Adrenal gland (tissue), 12 donors: ENCODE measurements around the gene MARCHF2. TPM values are rescaled to one million over a fixed set of nuclear protein-coding genes. Genes with fewer than 3 reads are reported as not detected.
A peak's percentile ranks its signal among the peaks of the same experiment; 100 is the strongest.

Source experiments
- DNase-seq, 7 donors: peaks; one replicate each; pipeline ENCODE4 v3.0.0-alpha.2; 2019 to 2020
- H3K27ac ChIP-seq, 5 donors: fragments of 200-600 bp; sonication (generic) in 4 of 5; 1 replicate in 3 of 5; 2 replicates in 2 of 5; pipeline versions ENCODE4 v1.5.1 to v1.8.0; 2016 to 2020; ENCODE audit warnings: mild to moderate bottlenecking in 1 of 5
- H3K27me3 ChIP-seq: fragments of 200-600 bp; 2 replicates; pipeline ENCODE4 v1.8.0; 2021
- H3K36me3 ChIP-seq, 2 donors: fragments of 200-600 bp; replicated peaks in 1 of 2; 1 replicate in 1 of 2; 2 replicates in 1 of 2; pipeline versions ENCODE4 v1.5.1 to v1.8.0; 2018 to 2022
- H3K4me1 ChIP-seq, 2 donors: fragments of 200-600 bp; replicated peaks in 1 of 2; 1 replicate in 1 of 2; 2 replicates in 1 of 2; pipeline versions ENCODE4 v1.5.1 to v1.8.0; 2018 to 2021
- H3K4me3 ChIP-seq, 4 donors: fragments of 200-600 bp; sonication (generic) in 3 of 4; one replicate each; pipeline ENCODE4 v1.5.1; 2016 to 2018
- H3K9me3 ChIP-seq, 3 donors: fragments of 200-600 bp; sonication (generic) in 1 of 3; replicated peaks in 1 of 3; 1 replicate in 2 of 3; 2 replicates in 1 of 3; pipeline versions ENCODE4 v1.5.1 to v1.8.0; 2016 to 2021
- POLR2A ChIP-seq, 2 donors: fragments of 450-650 bp; IDR thresholded peaks; one replicate each; pipeline ENCODE4 v1.6.1; 2017; ENCODE audit warnings: antibody characterized with exemption in 2 of 2, mild to moderate bottlenecking in 2 of 2, moderate library complexity in 1 of 2
- WGBS, 4 donors: extraction: QIAGEN DNeasy Blood & Tissue Kit in 2 of 4; methylation state at CpG; one replicate each; pipeline versions ENCODE4 v1.1.5 to v1.1.7; 2013 to 2017; 5-methylcytosine and 5-hydroxymethylcytosine counted together
- intact Hi-C, 2 donors: fragments of 100-400 bp; cut with DNase I; formaldehyde crosslinking; loops; one replicate each; pipeline versions ENCODE4 v1.14.1 to v1.15.0; 2022 to 2023
- polyA plus RNA-seq, 3 donors: library from polyadenylated mRNA; stranded (reverse); fragments of 200-250 nt in 2 of 3; fragments of 350-450 nt in 1 of 3; fragmentation: Illumina TruSeq in 1 of 3; extraction: RNeasy Lipid Tissue Mini Kit (QIAGEN cat#74804) in 1 of 3; gene quantifications; one replicate each; pipeline ENCODE4 v1.2.3, GENCODE V29; 2013 to 2014
- total RNA-seq, 9 donors: library from RNA; depleted of rRNA in 4 of 9; stranded (reverse); fragments of >200 nt in 4 of 9; fragments of 120-200 nt in 1 of 9; fragmentation: NEBNext Ultra II Directional in 1 of 9; extraction: Animal tissue kit (Norgen Biotek cat#: 25700) in 1 of 9; gene quantifications; one replicate each; pipeline versions ENCODE4 v1.1.0 to v1.2.4, GENCODE V29; 2013 to 2023
- TF ChIP-seq, protein P1 (sequence below), 6 experiments: fragments of 450-650 bp in 4 of 6; fragments of 200-600 bp in 2 of 6; sonication (generic) in 1 of 6; IDR thresholded peaks; 1 replicate in 5 of 6; 2 replicates in 1 of 6; pipeline versions ENCODE4 v1.5.1 to v1.8.0; 2016 to 2021; ENCODE audit warnings: antibody characterized with exemption in 6 of 6, mild to moderate bottlenecking in 2 of 6, moderate library complexity in 1 of 6
- donor health status: healthy with polysubstance abuse.
- donor health status: Bipolar disorder and iron deficiency.
- donor health status: DM: yes; HTN: yes; CAD: no.
- donor health status: DM: no; HTN: no; CAD: no.
- donor health status: DM: no; HTN: no; CAD: no.
- donor health status: DM: yes; HTN: yes; CAD: no.

MARCHF2 gene
- total and polyA plus RNA-seq, 12 donors, result 13.1 to 200 (median 45.8) TPM

- Histone ChIP-seq H3K27me3 (no peaks in the 10 kb centered on the region), H3K36me3 (no peaks in the 10 kb centered on the region), H3K4me3 (no peak overlapping the region), H3K9me3 (no peaks in the 10 kb centered on the region), H3K4me1 (peaks cover 35 to 68% of the 10 kb centered on the region in 2 donors), H3K27ac (peak overlapping the region in 3 of 5 donors; percentile 52 to 100 (median 71))
- peak in 1 of 7 donors; percentile 51 for DNase-seq
- intact Hi-C loops, result no loop called here
- TF ChIP-seq POLR2A (IDR thresholded peaks at IDR 0.05), result no peak
- TF ChIP-seq, protein P1, sequence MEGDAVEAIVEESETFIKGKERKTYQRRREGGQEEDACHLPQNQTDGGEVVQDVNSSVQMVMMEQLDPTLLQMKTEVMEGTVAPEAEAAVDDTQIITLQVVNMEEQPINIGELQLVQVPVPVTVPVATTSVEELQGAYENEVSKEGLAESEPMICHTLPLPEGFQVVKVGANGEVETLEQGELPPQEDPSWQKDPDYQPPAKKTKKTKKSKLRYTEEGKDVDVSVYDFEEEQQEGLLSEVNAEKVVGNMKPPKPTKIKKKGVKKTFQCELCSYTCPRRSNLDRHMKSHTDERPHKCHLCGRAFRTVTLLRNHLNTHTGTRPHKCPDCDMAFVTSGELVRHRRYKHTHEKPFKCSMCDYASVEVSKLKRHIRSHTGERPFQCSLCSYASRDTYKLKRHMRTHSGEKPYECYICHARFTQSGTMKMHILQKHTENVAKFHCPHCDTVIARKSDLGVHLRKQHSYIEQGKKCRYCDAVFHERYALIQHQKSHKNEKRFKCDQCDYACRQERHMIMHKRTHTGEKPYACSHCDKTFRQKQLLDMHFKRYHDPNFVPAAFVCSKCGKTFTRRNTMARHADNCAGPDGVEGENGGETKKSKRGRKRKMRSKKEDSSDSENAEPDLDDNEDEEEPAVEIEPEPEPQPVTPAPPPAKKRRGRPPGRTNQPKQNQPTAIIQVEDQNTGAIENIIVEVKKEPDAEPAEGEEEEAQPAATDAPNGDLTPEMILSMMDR (IDR thresholded peaks at IDR 0.05), result no peak
- 85 to 97% (median 90%) methylated on average over 4 to 8 of the region's 8 CpGs for WGBS, 4 donors
Observed at GRCh38 chr19:8393871-8394250, 19.2 kb upstream of the MARCHF2 start.

GRCh38 chr19:8395621-8396082 lies 17.5 kb upstream of the MARCHF2 start:
- Histone ChIP-seq H3K9me3 (no peaks in the 10 kb centered on the region), H3K36me3 (peaks cover 0 to 13% of the 10 kb centered on the region in 2 donors), H3K27ac (peak overlapping the region in 1 of 5 donors; percentile 36), H3K4me1 (peaks cover 35 to 63% of the 10 kb centered on the region in 2 donors), H3K27me3 (no peaks in the 10 kb centered on the region), H3K4me3 (no peak overlapping the region)
- no peak for DNase-seq
- WGBS, 4 donors, result 88 to 98% (median 91%) methylated on average over 4 to 14 of the region's 14 CpGs
- TF ChIP-seq POLR2A (IDR thresholded peaks at IDR 0.05), result no peak
- TF ChIP-seq, protein P1 (IDR thresholded peaks at IDR 0.05), result no peak
- intact Hi-C loops, result loop anchor here (2.0 to 5.0 kb wide), 2 partner anchors 38 to 41 kb away; no protein-coding TSS in a partner anchor

DNA sequence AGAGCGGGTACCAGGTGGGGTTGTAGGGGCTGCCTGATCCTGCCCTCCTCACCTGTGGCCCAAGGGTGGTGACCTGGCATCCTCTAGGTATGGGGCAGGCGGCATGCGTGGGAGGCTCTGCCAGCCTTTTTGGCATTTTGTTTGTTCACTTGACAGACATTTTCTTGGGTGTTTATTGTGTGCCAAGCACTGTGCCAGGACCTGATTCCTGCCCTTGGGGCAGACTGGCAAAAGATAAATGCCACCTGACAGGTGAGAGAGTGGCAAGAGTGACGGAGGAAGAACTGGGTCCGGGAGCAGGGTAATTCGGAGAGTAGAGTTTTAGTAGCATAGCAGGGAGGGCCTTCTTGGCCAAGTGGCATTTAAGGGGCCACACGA lies 16.9 kb upstream of the MARCHF2 start:
- Histone ChIP-seq H3K27me3 (no peaks in the 10 kb centered on the region), H3K27ac (no peak overlapping the region), H3K9me3 (no peaks in the 10 kb centered on the region), H3K36me3 (peaks cover 0 to 15% of the 10 kb centered on the region in 2 donors), H3K4me1 (peaks cover 31 to 60% of the 10 kb centered on the region in 2 donors), H3K4me3 (no peak overlapping the region)
- WGBS, 4 donors, result 90 to 95% (median 92%) methylated on average over 7 of the region's 7 CpGs
- TF ChIP-seq, protein P1 (IDR thresholded peaks at IDR 0.05), result no peak
- TF ChIP-seq POLR2A (IDR thresholded peaks at IDR 0.05), result no peak
- intact Hi-C loops, result loop anchor here (2.0 to 5.0 kb wide), 2 partner anchors 39 to 41 kb away; no protein-coding TSS in a partner anchor
- no peak for DNase-seq

DNA sequence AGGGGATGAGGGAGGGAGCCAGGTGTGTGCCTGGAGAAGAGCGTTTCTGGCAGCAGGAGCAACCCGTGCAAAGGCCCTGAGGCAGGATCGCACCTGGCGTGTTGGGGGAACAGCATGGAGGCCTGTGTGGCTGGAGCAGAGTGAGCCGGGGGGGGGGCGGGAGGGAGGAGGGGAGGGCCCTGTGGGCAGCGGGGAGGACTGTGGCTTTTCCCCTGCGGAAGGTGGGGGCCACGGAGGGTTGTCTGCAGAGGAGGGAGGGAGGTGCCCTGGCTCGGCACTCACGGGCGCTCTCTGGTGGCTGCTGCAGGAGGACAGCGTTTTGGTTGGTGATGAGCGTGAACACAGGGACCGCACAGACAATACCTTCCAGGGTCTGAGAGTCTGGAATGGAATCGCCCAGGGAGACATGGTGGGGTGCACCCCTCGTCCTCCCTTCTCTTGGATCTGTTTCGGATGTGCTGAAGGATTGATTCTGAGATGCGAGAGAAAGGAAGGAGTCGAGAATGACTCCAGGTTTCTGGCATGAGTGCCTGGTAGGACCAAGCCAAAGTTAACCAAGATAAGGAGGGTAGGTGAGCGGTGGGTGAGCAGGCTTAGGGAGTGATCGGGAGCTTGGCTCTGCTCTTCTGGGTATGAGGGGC lies 16.4 kb upstream of the MARCHF2 start:
- Histone ChIP-seq H3K4me3 (no peak overlapping the region), H3K4me1 (peaks cover 26 to 54% of the 10 kb centered on the region in 2 donors)
- no peak for TF ChIP-seq POLR2A (IDR thresholded peaks at IDR 0.05)
- TF ChIP-seq, protein P1 (IDR thresholded peaks at IDR 0.05), result peak; percentile 24 to 75 (median 58)

More for the DNA sequence above, 16.4 kb upstream of the MARCHF2 start:
- DNase-seq, result peak; percentile 50 to 81 (median 66)
- intact Hi-C loops, result loop anchor here (2.0 to 5.0 kb wide), 2 partner anchors 39 to 42 kb away; no protein-coding TSS in a partner anchor
- Histone ChIP-seq H3K9me3 (no peaks in the 10 kb centered on the region), H3K27me3 (no peaks in the 10 kb centered on the region), H3K36me3 (peaks cover 0 to 17% of the 10 kb centered on the region in 2 donors), H3K27ac (no peak overlapping the region)
- WGBS, 4 donors, result 55 to 77% (median 56%) methylated on average over 15 to 22 of the region's 22 CpGs
